SK-N-SH treated with all-trans-retinoic acid at 6 μM for 48 hours (cell line): ENCODE results near the gene KANK3.

ENCODE experiments used
- ATAC-seq: fragments of 200-7000 bp; cut with Tn5 transposase; 3 replicates; pipeline ENCODE4 v1.9.1; 2020; ENCODE audit warnings: mild to moderate bottlenecking, moderate library complexity
- ARNTL ChIP-seq: fragments of 450-650 bp; formaldehyde crosslinking; IDR thresholded peaks from 2 replicates; pipeline ENCODE4 v1.5.0; 2020; ENCODE audit warnings: low read depth, mild to moderate bottlenecking, moderate library complexity, borderline replicate concordance
- BACH2 ChIP-seq: fragments of 250-450 bp; sonication (Bioruptor Pico); IDR thresholded peaks from 2 replicates; pipeline ENCODE4 v1.9.0; 2021; ENCODE audit warnings: mild to moderate bottlenecking, borderline replicate concordance
- CREB5 ChIP-seq: fragments of 250-450 bp; sonication (Bioruptor Pico); IDR thresholded peaks from 2 replicates; pipeline ENCODE4 v1.5.1; 2020; ENCODE audit warnings: low read depth, mild to moderate bottlenecking, moderate library complexity
- CSDC2 ChIP-seq: fragments of 250-450 bp; sonication (Bioruptor Pico); IDR thresholded peaks from 2 replicates; pipeline ENCODE4 v1.5.0; 2020; ENCODE audit warnings: mild to moderate bottlenecking, moderate library complexity
- CSRNP3 ChIP-seq: fragments of 250-450 bp; sonication (Bioruptor Pico); IDR thresholded peaks from 2 replicates; pipeline ENCODE4 v1.5.1; 2021; ENCODE audit warnings: mild to moderate bottlenecking, moderate library complexity
- ESRRG ChIP-seq: fragments of 250-450 bp; sonication (Bioruptor Pico); IDR thresholded peaks from 2 replicates; pipeline ENCODE4 v1.6.1; 2021; ENCODE audit warnings: mild to moderate bottlenecking
- GLIS3 ChIP-seq: fragments of 250-450 bp; sonication (Bioruptor Pico); IDR thresholded peaks from 2 replicates; pipeline ENCODE4 v1.5.0; 2020; ENCODE audit warnings: mild to moderate bottlenecking, moderate library complexity
- ISL1 ChIP-seq: fragments of 250-450 bp; sonication (Bioruptor Pico); IDR thresholded peaks from 2 replicates; pipeline ENCODE4 v2.1.2; 2022; ENCODE audit warnings: mild to moderate bottlenecking, moderate library complexity
- OSR1 ChIP-seq: fragments of 250-450 bp; sonication (Bioruptor Pico); IDR thresholded peaks from 2 replicates; pipeline ENCODE4 v1.8.0; 2022; ENCODE audit warnings: moderate library complexity, mild to moderate bottlenecking, inconsistent platforms
- PATZ1 ChIP-seq: fragments of 250-450 bp; sonication (Bioruptor Pico); IDR thresholded peaks from 2 replicates; pipeline ENCODE4 v1.8.0; 2020; ENCODE audit warnings: mild to moderate bottlenecking, moderate library complexity, borderline replicate concordance
- POU6F1 ChIP-seq: fragments of 250-450 bp; sonication (Bioruptor Pico); IDR thresholded peaks from 2 replicates; pipeline ENCODE4 v1.8.0; 2021; ENCODE audit warnings: low read depth, mild to moderate bottlenecking, moderate library complexity, borderline replicate concordance
- PPARA ChIP-seq: fragments of 250-450 bp; sonication (Bioruptor Pico); IDR thresholded peaks from 2 replicates; pipeline ENCODE4 v1.5.0; 2020; ENCODE audit warnings: mild to moderate bottlenecking, borderline replicate concordance
- RARB ChIP-seq: fragments of 250-450 bp; sonication (Bioruptor Pico); IDR thresholded peaks from 2 replicates; pipeline ENCODE4 v1.8.0; 2021; ENCODE audit warnings: mild to moderate bottlenecking, moderate library complexity
- SNAI2 ChIP-seq: fragments of 250-450 bp; sonication (Bioruptor Pico); IDR thresholded peaks from 2 replicates; pipeline ENCODE4 v1.5.0; 2020; ENCODE audit warnings: mild to moderate bottlenecking, moderate library complexity
- TCF4 ChIP-seq: fragments of 250-450 bp; sonication (Bioruptor Pico); IDR thresholded peaks from 2 replicates; pipeline ENCODE4 v1.8.0; 2021; ENCODE audit warnings: mild to moderate bottlenecking, moderate library complexity, borderline replicate concordance
- TOX ChIP-seq: fragments of 250-450 bp; sonication (Bioruptor Pico); IDR thresholded peaks from 2 replicates; pipeline ENCODE4 v1.8.0; 2021; ENCODE audit warnings: mild to moderate bottlenecking, moderate library complexity, borderline replicate concordance
- TSHZ2 ChIP-seq: fragments of 250-450 bp; sonication (Bioruptor Pico); IDR thresholded peaks from 2 replicates; pipeline ENCODE4 v1.5.0; 2020; ENCODE audit warnings: mild to moderate bottlenecking, moderate library complexity
- ZC3H10 ChIP-seq: fragments of 250-450 bp; sonication (Bioruptor Pico); IDR thresholded peaks from 2 replicates; pipeline ENCODE4 v1.5.1; 2021; ENCODE audit warnings: mild to moderate bottlenecking, moderate library complexity
- ZFP3 ChIP-seq: fragments of 250-450 bp; sonication (Bioruptor Pico); IDR thresholded peaks from 2 replicates; pipeline ENCODE4 v1.5.0; 2020; ENCODE audit warnings: mild to moderate bottlenecking, moderate library complexity
- ZFP30 ChIP-seq: fragments of 450-650 bp; formaldehyde crosslinking; IDR thresholded peaks from 2 replicates; pipeline ENCODE4 v1.5.0; 2022; ENCODE audit warnings: mild to moderate bottlenecking, moderate library complexity
- ZNF565 ChIP-seq: fragments of 450-650 bp; formaldehyde crosslinking; conservative IDR thresholded peaks from 2 replicates; pipeline ENCODE4 v1.5.0; 2020; ENCODE audit warnings: low read depth, mild to moderate bottlenecking, moderate library complexity
- ZNF70 ChIP-seq: fragments of 450-650 bp; formaldehyde crosslinking; IDR thresholded peaks from 2 replicates; pipeline ENCODE4 v1.5.0; 2020; ENCODE audit warnings: mild to moderate bottlenecking, moderate library complexity

KANK3 gene

GRCh38 chr19:8340341-8341096 lies 2.5 kb downstream of the KANK3 start:
- TF ChIP-seq SNAI2 (CRISPR knock-in tag) (no peak), ARNTL (CRISPR knock-in tag) (no peak)
- no peak for ATAC-seq

- TF ChIP-seq ARNTL (CRISPR knock-in tag) (no peak), POU6F1 (CRISPR knock-in tag) (no peak), ZFP30 (no peak), ZFP3 (CRISPR knock-in tag) (no peak), ISL1 (CRISPR knock-in tag) (no peak), CSRNP3 (CRISPR knock-in tag) (no peak), CSDC2 (CRISPR knock-in tag) (no peak), ZC3H10 (CRISPR knock-in tag) (no peak), CREB5 (CRISPR knock-in tag) (no peak), ZNF565 (CRISPR knock-in tag) (no peak), RARB (CRISPR knock-in tag) (no peak), BACH2 (CRISPR knock-in tag) (no peak), GLIS3 (CRISPR knock-in tag) (no peak), TSHZ2 (CRISPR knock-in tag) (no peak), ESRRG (no peak), TCF4 (CRISPR knock-in tag) (no peak), ZNF70 (no peak), OSR1 (CRISPR knock-in tag) (no peak)
These were observed 4.2 kb downstream of the KANK3 start for GRCh38 chr19:8338835-8339234.

GRCh38 chr19:8337728-8338127 lies 5.3 kb downstream of the KANK3 start:
- no peak for TF ChIP-seq BACH2 (CRISPR knock-in tag)
- no peak for TF ChIP-seq RARB (CRISPR knock-in tag)
- TF ChIP-seq PPARA (CRISPR knock-in tag): no peak
- TF ChIP-seq ARNTL (CRISPR knock-in tag): no peak
- TF ChIP-seq POU6F1 (CRISPR knock-in tag): no peak
- TF ChIP-seq TOX (CRISPR knock-in tag): no peak
- TF ChIP-seq ZFP30: no peak
- TF ChIP-seq PATZ1 (CRISPR knock-in tag): no peak
- TF ChIP-seq ZC3H10 (CRISPR knock-in tag): no peak
- no peak for TF ChIP-seq SNAI2 (CRISPR knock-in tag)
- no peak for TF ChIP-seq ZNF70
- TF ChIP-seq GLIS3 (CRISPR knock-in tag): no peak
- no peak for TF ChIP-seq ESRRG
- no peak for TF ChIP-seq CREB5 (CRISPR knock-in tag)
- no peak for TF ChIP-seq TCF4 (CRISPR knock-in tag)
- no peak for TF ChIP-seq ISL1 (CRISPR knock-in tag)
- TF ChIP-seq OSR1 (CRISPR knock-in tag): no peak
- TF ChIP-seq CSRNP3 (CRISPR knock-in tag): no peak
- no peak for ATAC-seq

More at GRCh38 chr19:8338835-8339234, 4.2 kb downstream of the KANK3 start:
- no peak for ATAC-seq
